ENCODE data around the gene EPHB1.
"Not testable (repeated sequence)": the region's sequence is repeated elsewhere in the genome, so short reads cannot be mapped to it uniquely, and the experiment has no call there.

Gene EPHB1

GRCh38 chr3:135231737-135232136 is 436.7 kb downstream of the EPHB1 start (continued):
- no peak for TF ChIP-seq TSHZ2 (CRISPR knock-in tag; IDR thresholded peaks at IDR 0.05)

- no peak for ATAC-seq
- TF ChIP-seq ZNF565 (CRISPR knock-in tag; conservative IDR thresholded peaks at IDR 0.05; ENCODE audit: low read depth): no peak
- TF ChIP-seq CSDC2 (CRISPR knock-in tag; IDR thresholded peaks at IDR 0.05): no peak
- TF ChIP-seq ARNTL (CRISPR knock-in tag; IDR thresholded peaks at IDR 0.05; ENCODE audit: borderline replicate concordance, low read depth): no peak
- no peak for TF ChIP-seq ZFP30 (CRISPR knock-in tag; IDR thresholded peaks at IDR 0.05)
- no peak for TF ChIP-seq PATZ1 (CRISPR knock-in tag; IDR thresholded peaks at IDR 0.05; ENCODE audit: borderline replicate concordance)
- TF ChIP-seq ZNF8 (CRISPR knock-in tag; IDR thresholded peaks at IDR 0.05): no peak
- TF ChIP-seq TSHZ2 (CRISPR knock-in tag; IDR thresholded peaks at IDR 0.05): no peak
- no peak for TF ChIP-seq ZNF70 (CRISPR knock-in tag; IDR thresholded peaks at IDR 0.05)
- TF ChIP-seq PPARA (CRISPR knock-in tag; IDR thresholded peaks at IDR 0.05; ENCODE audit: borderline replicate concordance): no peak
- no peak for TF ChIP-seq GLIS3 (CRISPR knock-in tag; IDR thresholded peaks at IDR 0.05)
- no peak for TF ChIP-seq RARB (CRISPR knock-in tag; IDR thresholded peaks at IDR 0.05)
- no peak for TF ChIP-seq OSR1 (CRISPR knock-in tag; IDR thresholded peaks at IDR 0.05)
Measured at GRCh38 chr3:135232226-135232625, 437.2 kb downstream of the EPHB1 start.

- not testable (repeated sequence) for ATAC-seq
Measured at GRCh38 chr3:135233476-135233875, 438.4 kb downstream of the EPHB1 start.

GRCh38 chr3:135235541-135235940 is 440.5 kb downstream of the EPHB1 start:
- no peak for TF ChIP-seq ZNF8 (CRISPR knock-in tag; IDR thresholded peaks at IDR 0.05)
- TF ChIP-seq CSDC2 (CRISPR knock-in tag; IDR thresholded peaks at IDR 0.05): no peak
- ATAC-seq: no peak

- TF ChIP-seq PATZ1 (CRISPR knock-in tag; IDR thresholded peaks at IDR 0.05; ENCODE audit: borderline replicate concordance) (no peak), TOX (CRISPR knock-in tag; IDR thresholded peaks at IDR 0.05; ENCODE audit: borderline replicate concordance) (no peak), CREB5 (CRISPR knock-in tag; IDR thresholded peaks at IDR 0.05; ENCODE audit: low read depth) (no peak), ZFP30 (CRISPR knock-in tag; IDR thresholded peaks at IDR 0.05) (no peak), CSRNP3 (CRISPR knock-in tag; IDR thresholded peaks at IDR 0.05) (no peak), ZNF8 (CRISPR knock-in tag; IDR thresholded peaks at IDR 0.05) (no peak), ZFP3 (CRISPR knock-in tag; IDR thresholded peaks at IDR 0.05) (no peak), CSDC2 (CRISPR knock-in tag; IDR thresholded peaks at IDR 0.05) (no peak), TSHZ2 (CRISPR knock-in tag; IDR thresholded peaks at IDR 0.05) (no peak), ESRRG (CRISPR knock-in tag; IDR thresholded peaks at IDR 0.05) (no peak)
- ATAC-seq: no peak
Measured at GRCh38 chr3:135237371-135238143, 442.5 kb downstream of the EPHB1 start.

Data from SK-N-SH treated with all-trans-retinoic acid at 6 μM for 48 hours (cell line).